Peyer's patch (tissue), 4 donors: Measurements from ENCODE around the gene TPPP2. TPM values are rescaled to one million over a fixed set of nuclear protein-coding genes. Genes with fewer than 3 reads are reported as not detected.

Experiments used
- DNase-seq, 3 donors: peaks; one replicate each; pipeline ENCODE4 v3.0.0-alpha.2; 2017 to 2019
- H3K27ac ChIP-seq, 4 donors: fragments of 200-600 bp; sonication (generic); one replicate each; pipeline ENCODE4 v1.5.1; 2016 to 2019
- H3K27me3 ChIP-seq, 2 donors: fragments of 200-600 bp; sonication (generic); one replicate each; pipeline ENCODE4 v1.5.1; 2019
- H3K36me3 ChIP-seq, 3 donors: fragments of 200-600 bp; sonication (generic); one replicate each; pipeline ENCODE4 v1.5.1; 2016 to 2019
- H3K4me1 ChIP-seq, 4 donors: fragments of 200-600 bp; sonication (generic); one replicate each; pipeline ENCODE4 v1.5.1; 2016 to 2019
- H3K4me3 ChIP-seq, 4 donors: fragments of 200-600 bp; sonication (generic); 1 replicate in 3 of 4; 2 replicates in 1 of 4; pipeline ENCODE4 v1.5.1; 2016 to 2019; ENCODE audit warnings: mild to moderate bottlenecking in 1 of 4
- H3K9me3 ChIP-seq, 4 donors: fragments of 200-600 bp; sonication (generic); one replicate each; pipeline ENCODE4 v1.5.1; 2016 to 2019; ENCODE audit warnings: mild to moderate bottlenecking in 1 of 4
- POLR2A ChIP-seq, 2 donors: fragments of 450-650 bp; IDR thresholded peaks; one replicate each; pipeline ENCODE4 v1.5.1; 2017; ENCODE audit warnings: antibody characterized with exemption in 2 of 2, mild to moderate bottlenecking in 2 of 2, moderate library complexity in 2 of 2
- total RNA-seq, 4 donors: library from RNA; depleted of rRNA; stranded (reverse); fragments of >200 nt; gene quantifications; one replicate each; pipeline ENCODE4 v1.1.0, GENCODE V29; 2016
- TF ChIP-seq, protein P1 (sequence below), 6 experiments: fragments of 450-650 bp in 4 of 6; fragments of 200-600 bp in 2 of 6; sonication (generic) in 1 of 6; IDR thresholded peaks; one replicate each; pipeline ENCODE4 v1.5.1; 2017 to 2019; ENCODE audit warnings: antibody characterized with exemption in 6 of 6, mild to moderate bottlenecking in 3 of 6, moderate library complexity in 1 of 6

The TPPP2 gene
- total RNA-seq, 4 donors from 2014 or later: not detected

DNA sequence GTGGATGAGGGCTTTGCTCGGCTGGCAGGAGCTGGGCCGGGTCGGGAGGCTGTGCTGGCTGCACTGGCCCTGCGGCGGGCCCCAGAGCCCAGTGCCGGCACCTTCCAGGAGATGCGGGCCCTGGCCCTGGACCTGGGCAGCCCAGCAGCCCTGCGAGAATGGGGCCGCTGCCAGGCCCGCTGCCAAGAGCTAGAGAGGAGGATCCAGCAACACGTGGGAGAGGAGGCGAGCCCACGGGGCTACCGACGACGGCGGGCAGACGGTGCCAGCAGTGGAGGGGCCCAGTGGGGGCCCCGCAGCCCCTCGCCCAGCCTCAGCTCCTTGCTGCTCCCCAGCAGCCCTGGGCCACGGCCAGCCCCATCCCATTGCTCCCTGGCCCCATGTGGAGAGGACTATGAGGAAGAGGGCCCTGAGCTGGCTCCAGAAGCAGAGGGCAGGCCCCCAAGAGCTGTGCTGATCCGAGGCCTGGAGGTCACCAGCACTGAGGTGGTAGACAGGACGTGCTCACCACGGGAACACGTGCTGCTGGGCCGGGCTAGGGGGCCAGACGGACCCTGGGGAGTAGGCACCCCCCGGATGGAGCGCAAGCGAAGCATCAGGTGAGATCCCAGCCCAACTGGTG, 51.6 kb downstream of the TPPP2 start:
- Histone ChIP-seq H3K9me3 (no peaks in the 10 kb centered on the region), H3K4me1 (no peaks in the 10 kb centered on the region), H3K27me3 (no peaks in the 10 kb centered on the region), H3K4me3 (no peak overlapping the region), H3K36me3 (peaks cover 0 to 68% (median 0%) of the 10 kb centered on the region in 3 donors), H3K27ac (no peak overlapping the region)
- DNase-seq: peak in 1 of 3 donors; percentile 42
- TF ChIP-seq, protein P1, sequence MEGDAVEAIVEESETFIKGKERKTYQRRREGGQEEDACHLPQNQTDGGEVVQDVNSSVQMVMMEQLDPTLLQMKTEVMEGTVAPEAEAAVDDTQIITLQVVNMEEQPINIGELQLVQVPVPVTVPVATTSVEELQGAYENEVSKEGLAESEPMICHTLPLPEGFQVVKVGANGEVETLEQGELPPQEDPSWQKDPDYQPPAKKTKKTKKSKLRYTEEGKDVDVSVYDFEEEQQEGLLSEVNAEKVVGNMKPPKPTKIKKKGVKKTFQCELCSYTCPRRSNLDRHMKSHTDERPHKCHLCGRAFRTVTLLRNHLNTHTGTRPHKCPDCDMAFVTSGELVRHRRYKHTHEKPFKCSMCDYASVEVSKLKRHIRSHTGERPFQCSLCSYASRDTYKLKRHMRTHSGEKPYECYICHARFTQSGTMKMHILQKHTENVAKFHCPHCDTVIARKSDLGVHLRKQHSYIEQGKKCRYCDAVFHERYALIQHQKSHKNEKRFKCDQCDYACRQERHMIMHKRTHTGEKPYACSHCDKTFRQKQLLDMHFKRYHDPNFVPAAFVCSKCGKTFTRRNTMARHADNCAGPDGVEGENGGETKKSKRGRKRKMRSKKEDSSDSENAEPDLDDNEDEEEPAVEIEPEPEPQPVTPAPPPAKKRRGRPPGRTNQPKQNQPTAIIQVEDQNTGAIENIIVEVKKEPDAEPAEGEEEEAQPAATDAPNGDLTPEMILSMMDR (IDR thresholded peaks at IDR 0.05): no peak
- no peak for TF ChIP-seq POLR2A (IDR thresholded peaks at IDR 0.05)

Other genes starting within 250 kb of the TPPP2 start
- 10 to 100 TPM in 1 of 4 donors, 1 to 10 TPM in 3; 3.7 to 21.5 (median 6.5) TPM for gene RNASE6, start 248.9 kb upstream of the TPPP2 start, total RNA-seq
- 100 to 1,000 TPM in 2 of 4 donors, 10 to 100 TPM in 2; 35.5 to 131 (median 90.6) TPM for gene RNASE1, start 227.4 kb upstream of the TPPP2 start, total RNA-seq
- not detected for gene RNASE3, start 138.8 kb upstream of the TPPP2 start, total RNA-seq
- not detected for gene RNASE2, start 74.7 kb upstream of the TPPP2 start, total RNA-seq
- 100 to 1,000 TPM; 118 to 166 (median 124) TPM for gene METTL17, start 40.2 kb upstream of the TPPP2 start, total RNA-seq
- 1 to 10 TPM in 2 of 4 donors, not detected in 2; 1.0 to 1.1 TPM for gene SLC39A2, start 30.9 kb upstream of the TPPP2 start, total RNA-seq
- 100 to 1,000 TPM in 3 of 4 donors, 10 to 100 TPM in 1; 85.6 to 137 (median 127) TPM for gene NDRG2, start 5.2 kb upstream of the TPPP2 start, total RNA-seq
- not detected for gene RNASE13, start 4.6 kb downstream of the TPPP2 start, total RNA-seq
- gene RNASE7, start 12.1 kb downstream of the TPPP2 start, total RNA-seq: not detected
- not detected for gene RNASE8, start 27.6 kb downstream of the TPPP2 start, total RNA-seq
- 10 to 100 TPM; 19.8 to 57.8 (median 34.6) TPM for gene ARHGEF40, start 40.1 kb downstream of the TPPP2 start, total RNA-seq
- 10 to 100 TPM; 41.3 to 68.8 (median 63.2) TPM for gene ZNF219, start 68.4 kb downstream of the TPPP2 start, total RNA-seq
- 100 to 1,000 TPM in 3 of 4 donors, 1 to 10 TPM in 1; 9.1 to 140 (median 124) TPM for gene TMEM253, start 70.8 kb downstream of the TPPP2 start, total RNA-seq
- not detected for gene OR5AU1, start 125.8 kb downstream of the TPPP2 start, total RNA-seq
- gene HNRNPC, start 239.2 kb downstream of the TPPP2 start, total RNA-seq: 100 to 1,000 TPM; 201 to 392 (median 259) TPM
- gene RPGRIP1, start 249.9 kb downstream of the TPPP2 start, total RNA-seq: 1 to 10 TPM in 1 of 4 donors, under 1 TPM in 1, not detected in 2; 0.40 to 3.3 TPM